ENCODE results near the gene KLF1. TPM values are rescaled to one million over a fixed set of nuclear protein-coding genes. Genes with fewer than 3 reads are reported as not detected.

KLF1 gene
- total RNA-seq, 1 experiment from 2014 or later: 0.30 TPM

DNA sequence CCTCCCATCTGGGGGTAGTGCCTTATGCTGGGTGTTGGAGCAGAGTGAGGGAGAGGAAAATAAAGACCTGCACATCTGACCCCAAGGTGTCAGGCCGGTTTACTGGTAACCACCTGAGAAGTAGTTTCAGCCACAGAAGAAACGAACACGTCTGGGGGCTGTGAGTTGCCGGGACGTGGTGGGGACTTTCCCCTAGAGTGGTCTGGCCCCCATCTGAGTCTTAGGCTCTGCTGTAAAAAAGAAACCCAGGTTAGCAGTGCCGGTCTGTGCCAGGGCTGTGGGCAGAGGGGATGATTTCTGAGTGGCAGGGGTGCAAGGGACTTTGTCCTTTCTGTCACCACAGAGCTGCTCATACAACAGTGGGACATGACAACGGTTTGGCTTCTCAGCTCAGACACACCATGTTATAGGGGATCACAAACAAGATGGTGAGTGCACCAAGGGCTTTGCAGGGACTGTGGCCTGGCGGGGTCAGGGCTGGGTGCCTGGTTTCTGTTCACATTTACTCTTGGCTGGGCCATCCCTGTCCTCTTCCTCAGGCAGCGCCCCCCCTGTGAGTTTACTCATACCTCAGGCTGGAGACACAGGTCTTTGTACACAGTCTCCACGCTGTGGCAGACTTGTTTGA lies 13.0 kb upstream of the KLF1 start:
- no TSS peak for BruUV-seq (replicated peaks)

DNA sequence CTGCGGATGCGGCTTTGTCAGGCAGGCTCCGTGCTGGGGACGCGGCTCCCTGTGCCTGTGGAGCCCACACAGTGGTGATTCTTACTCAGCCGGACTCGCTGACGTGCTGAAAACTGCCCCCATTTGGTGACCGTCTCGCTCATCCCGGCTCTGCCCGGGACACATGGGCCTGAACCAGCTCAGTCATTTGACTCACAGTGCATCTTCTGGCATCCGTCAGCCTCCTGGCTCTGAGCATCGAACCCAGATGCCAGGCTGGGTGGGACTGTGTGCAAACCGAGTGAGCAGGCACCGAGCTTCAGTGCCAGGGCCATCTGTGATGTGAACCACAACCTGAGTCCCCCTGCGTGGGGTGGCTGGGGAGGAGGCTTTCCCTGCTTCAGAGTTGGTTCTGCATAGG lies 9.5 kb upstream of the KLF1 start:
- no peak overlapping the region for H3K27ac ChIP-seq (ENCODE audit: low read depth, low read length, poor library complexity, severe bottlenecking)
- no peak for DNase-seq (ENCODE audit: low spot score)
- TF ChIP-seq, protein P1, sequence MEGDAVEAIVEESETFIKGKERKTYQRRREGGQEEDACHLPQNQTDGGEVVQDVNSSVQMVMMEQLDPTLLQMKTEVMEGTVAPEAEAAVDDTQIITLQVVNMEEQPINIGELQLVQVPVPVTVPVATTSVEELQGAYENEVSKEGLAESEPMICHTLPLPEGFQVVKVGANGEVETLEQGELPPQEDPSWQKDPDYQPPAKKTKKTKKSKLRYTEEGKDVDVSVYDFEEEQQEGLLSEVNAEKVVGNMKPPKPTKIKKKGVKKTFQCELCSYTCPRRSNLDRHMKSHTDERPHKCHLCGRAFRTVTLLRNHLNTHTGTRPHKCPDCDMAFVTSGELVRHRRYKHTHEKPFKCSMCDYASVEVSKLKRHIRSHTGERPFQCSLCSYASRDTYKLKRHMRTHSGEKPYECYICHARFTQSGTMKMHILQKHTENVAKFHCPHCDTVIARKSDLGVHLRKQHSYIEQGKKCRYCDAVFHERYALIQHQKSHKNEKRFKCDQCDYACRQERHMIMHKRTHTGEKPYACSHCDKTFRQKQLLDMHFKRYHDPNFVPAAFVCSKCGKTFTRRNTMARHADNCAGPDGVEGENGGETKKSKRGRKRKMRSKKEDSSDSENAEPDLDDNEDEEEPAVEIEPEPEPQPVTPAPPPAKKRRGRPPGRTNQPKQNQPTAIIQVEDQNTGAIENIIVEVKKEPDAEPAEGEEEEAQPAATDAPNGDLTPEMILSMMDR (conservative IDR thresholded peaks at IDR 0.05; ENCODE audit: low read depth, low read length): no peak
- TF ChIP-seq EZH2 (IDR thresholded peaks at IDR 0.05; ENCODE audit: borderline replicate concordance, low read depth, low read length, poor library complexity, severe bottlenecking): no peak
- H3K4me1 ChIP-seq (ENCODE audit: insufficient read depth, low read length, poor library complexity, severe bottlenecking): no peaks in the 10 kb centered on the region
- H3K9me3 ChIP-seq (ENCODE audit: low read depth, low read length, poor library complexity, severe bottlenecking): no peaks in the 10 kb centered on the region
- H3K4me3 ChIP-seq (ENCODE audit: low read depth, low read length, poor library complexity, severe bottlenecking): no peak overlapping the region
- intact Hi-C loops (cut with micrococcal nuclease; ENCODE audit: unreplicated experiment): no loop called here
- CTCF ChIA-PET: no interaction called here
- POLR2A ChIA-PET (ENCODE audit: low non-redundant PET): no interaction called here
- H3K27me3 ChIP-seq (replicated peaks; ENCODE audit: insufficient read depth, low read depth, low read length, poor library complexity): no peaks in the 10 kb centered on the region
- peaks cover 21% of the 10 kb centered on the region for H3K36me3 ChIP-seq (ENCODE audit: insufficient read depth, low read length, poor library complexity, severe bottlenecking)
- BruUV-seq (replicated peaks): no TSS peak

More for the DNA sequence above, 13.0 kb upstream of the KLF1 start:
- intact Hi-C loops (cut with micrococcal nuclease; ENCODE audit: unreplicated experiment): no loop called here
- no peak overlapping the region for H3K27ac ChIP-seq (ENCODE audit: low read depth, low read length, poor library complexity, severe bottlenecking)
- no peaks in the 10 kb centered on the region for H3K9me3 ChIP-seq (ENCODE audit: low read depth, low read length, poor library complexity, severe bottlenecking)
- ChIA-PET POLR2A (ENCODE audit: low non-redundant PET) (no interaction called here), CTCF (no interaction called here)
- TF ChIP-seq, protein P1 (conservative IDR thresholded peaks at IDR 0.05; ENCODE audit: low read depth, low read length): no peak
- TF ChIP-seq EZH2 (IDR thresholded peaks at IDR 0.05; ENCODE audit: borderline replicate concordance, low read depth, low read length, poor library complexity, severe bottlenecking): no peak
- no peaks in the 10 kb centered on the region for H3K27me3 ChIP-seq (replicated peaks; ENCODE audit: insufficient read depth, low read depth, low read length, poor library complexity)
- no peak for DNase-seq (ENCODE audit: low spot score)
- no peaks in the 10 kb centered on the region for H3K4me1 ChIP-seq (ENCODE audit: insufficient read depth, low read length, poor library complexity, severe bottlenecking)
- H3K4me3 ChIP-seq (ENCODE audit: low read depth, low read length, poor library complexity, severe bottlenecking): no peak overlapping the region
- peaks cover 14% of the 10 kb centered on the region for H3K36me3 ChIP-seq (ENCODE audit: insufficient read depth, low read length, poor library complexity, severe bottlenecking)

DNA sequence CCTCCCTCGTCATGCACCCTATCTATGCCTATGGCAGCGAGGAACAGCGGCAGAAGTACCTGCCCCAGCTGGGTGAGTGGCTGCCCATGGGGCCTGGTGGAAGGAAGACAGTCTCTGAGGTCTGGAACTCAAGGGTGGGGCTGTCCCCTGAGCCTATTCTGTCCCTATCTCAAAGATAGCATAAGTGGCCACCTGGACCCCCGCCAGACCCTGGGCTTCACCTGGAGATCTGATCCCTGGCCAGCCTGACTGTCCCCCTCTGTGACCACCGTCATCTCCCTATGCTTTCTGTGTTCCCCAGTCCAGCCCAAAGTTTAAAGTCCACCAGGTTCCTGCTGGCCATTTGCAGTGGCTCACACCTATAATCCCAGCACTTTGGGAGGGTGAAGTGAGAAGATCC lies 6.6 kb upstream of the KLF1 start:
- H3K9me3 ChIP-seq (ENCODE audit: low read depth, low read length, poor library complexity, severe bottlenecking): no peaks in the 10 kb centered on the region
- BruUV-seq (replicated peaks): no TSS peak
- TF ChIP-seq EZH2 (IDR thresholded peaks at IDR 0.05; ENCODE audit: borderline replicate concordance, low read depth, low read length, poor library complexity, severe bottlenecking): no peak
- TF ChIP-seq, protein P1 (conservative IDR thresholded peaks at IDR 0.05; ENCODE audit: low read depth, low read length): no peak
- no peaks in the 10 kb centered on the region for H3K27me3 ChIP-seq (replicated peaks; ENCODE audit: insufficient read depth, low read depth, low read length, poor library complexity)
- H3K36me3 ChIP-seq (ENCODE audit: insufficient read depth, low read length, poor library complexity, severe bottlenecking): peaks cover 21% of the 10 kb centered on the region
- no peak for DNase-seq (ENCODE audit: low spot score)
- H3K27ac ChIP-seq (ENCODE audit: low read depth, low read length, poor library complexity, severe bottlenecking): no peak overlapping the region
- peaks cover 4% of the 10 kb centered on the region for H3K4me1 ChIP-seq (ENCODE audit: insufficient read depth, low read length, poor library complexity, severe bottlenecking)
- no peak overlapping the region for H3K4me3 ChIP-seq (ENCODE audit: low read depth, low read length, poor library complexity, severe bottlenecking)
- ChIA-PET POLR2A (ENCODE audit: low non-redundant PET) (no interaction called here), CTCF (no interaction called here)
- intact Hi-C loops (cut with micrococcal nuclease; ENCODE audit: unreplicated experiment): no loop called here
